Urinary bladder (tissue), 4 donors: Measurements from ENCODE around the gene ARPC4. TPM values are rescaled to one million over a fixed set of nuclear protein-coding genes. Genes with fewer than 3 reads are reported as not detected.
"Not testable (repeated sequence)": the region's sequence is repeated elsewhere in the genome, so short reads cannot be mapped to it uniquely, and the experiment has no call there.

ENCODE experiments used
- DNase-seq: peaks from one replicate; pipeline ENCODE4 v3.0.0-alpha.2; 2015; ENCODE audit errors: extremely low spot score
- H3K27ac ChIP-seq: one replicate; pipeline ENCODE4 v1.5.1; 2013; ENCODE audit warnings: low read depth, mild to moderate bottlenecking, moderate library complexity
- H3K36me3 ChIP-seq: one replicate; pipeline ENCODE4 v1.6.1; 2013; ENCODE audit warnings: mild to moderate bottlenecking, moderate library complexity; ENCODE audit not compliant: insufficient read depth
- H3K4me1 ChIP-seq: one replicate; pipeline ENCODE4 v1.6.1; 2013; ENCODE audit warnings: mild to moderate bottlenecking, moderate library complexity; ENCODE audit not compliant: insufficient read depth
- H3K4me3 ChIP-seq: one replicate; pipeline ENCODE4 v1.5.1; 2013; ENCODE audit warnings: low read depth, low read length
- WGBS: extraction: QIAGEN DNeasy Blood & Tissue Kit; methylation state at CpG from one replicate; pipeline ENCODE4 v1.1.7; 2013; 5-methylcytosine and 5-hydroxymethylcytosine counted together
- polyA plus RNA-seq: library from polyadenylated mRNA; stranded (reverse); fragments of 200-250 nt; gene quantifications from one replicate; pipeline ENCODE4 v1.2.3, GENCODE V29; 2013
- total RNA-seq: library from RNA; depleted of rRNA; stranded (reverse); fragments of >200 nt; gene quantifications from one replicate; pipeline ENCODE4 v1.2.3, GENCODE V29; 2014
- donor health status: healthy with polysubstance abuse.
- donor health status: healthy.

ARPC4 gene
- total and polyA plus RNA-seq, 2 donors: 75.6 to 128 TPM

- H3K4me1 ChIP-seq: no peaks in the 10 kb centered on the region
- peaks cover 12% of the 10 kb centered on the region for H3K36me3 ChIP-seq
- WGBS: 94% methylated on average over 10 of the region's 10 CpGs
- H3K4me3 ChIP-seq: no peak overlapping the region
- no peak for DNase-seq
- no peak overlapping the region for H3K27ac ChIP-seq
Observed at GRCh38 chr3:9760779-9761505, 31.9 kb upstream of the ARPC4 start.

GRCh38 chr3:9761919-9762318 lies 31.0 kb upstream of the ARPC4 start:
- no peaks in the 10 kb centered on the region for H3K4me1 ChIP-seq
- H3K4me3 ChIP-seq: no peak overlapping the region
- no peak for DNase-seq
- peaks cover 8% of the 10 kb centered on the region for H3K36me3 ChIP-seq
- no peak overlapping the region for H3K27ac ChIP-seq
- 94% methylated on average over 5 of the region's 5 CpGs for WGBS

- DNase-seq: no peak
- Histone ChIP-seq H3K36me3 (no peaks in the 10 kb centered on the region), H3K27ac (no peak overlapping the region), H3K4me1 (peaks cover 2% of the 10 kb centered on the region), H3K4me3 (no peak overlapping the region)
- WGBS: 91% methylated on average over 8 of the region's 8 CpGs
Observed at GRCh38 chr3:9762871-9763270, 30.0 kb upstream of the ARPC4 start.

GRCh38 chr3:9765865-9766264 lies 27.0 kb upstream of the ARPC4 start:
- Histone ChIP-seq H3K4me3 (no peak overlapping the region), H3K27ac (no peak overlapping the region), H3K36me3 (no peaks in the 10 kb centered on the region), H3K4me1 (peaks cover 4% of the 10 kb centered on the region)
- WGBS: 81% methylated on average over 4 of the region's 4 CpGs
- DNase-seq: no peak

GRCh38 chr3:9767418-9767817 lies 25.5 kb upstream of the ARPC4 start:
- Histone ChIP-seq H3K27ac (no peak overlapping the region), H3K4me3 (no peak overlapping the region), H3K4me1 (peaks cover 4% of the 10 kb centered on the region), H3K36me3 (no peaks in the 10 kb centered on the region)
- no peak for DNase-seq
- WGBS: 65% methylated on average over 7 of the region's 7 CpGs

- no peaks in the 10 kb centered on the region for H3K36me3 ChIP-seq
- H3K4me1 ChIP-seq: peaks cover 4% of the 10 kb centered on the region
- 59% methylated on average over 6 of the region's 6 CpGs for WGBS
- DNase-seq: no peak
- no peak overlapping the region for H3K4me3 ChIP-seq
- H3K27ac ChIP-seq: no peak overlapping the region
Observed at GRCh38 chr3:9768141-9768775, 24.6 kb upstream of the ARPC4 start.

- H3K36me3 ChIP-seq: no peaks in the 10 kb centered on the region
- H3K4me1 ChIP-seq: peaks cover 4% of the 10 kb centered on the region
- WGBS: 61% methylated on average over 5 of the region's 5 CpGs
- H3K27ac ChIP-seq: no peak overlapping the region
- DNase-seq: no peak
- peak overlapping the region; percentile 61 for H3K4me3 ChIP-seq
Observed at GRCh38 chr3:9769012-9769411, 23.9 kb upstream of the ARPC4 start.

GRCh38 chr3:9769426-9770275 lies 23.2 kb upstream of the ARPC4 start, which contains the start of gene CAMK1:
CAMK1 (minus strand) TSS chr3:9769947; CDS start chr3:9767749, 2,198 bp downstream.
- Histone ChIP-seq H3K4me1 (peaks cover 4% of the 10 kb centered on the region), H3K36me3 (no peaks in the 10 kb centered on the region), H3K27ac (peak within 1 kb of the TSS; percentile 81), H3K4me3 (peak within 1 kb of the TSS; percentile 61)
- WGBS: 1% methylated on average over 49 of the region's 49 CpGs
- no peak for DNase-seq

GRCh38 chr3:9770276-9770812 lies 22.5 kb upstream of the ARPC4 start:
- no peak for DNase-seq
- H3K27ac ChIP-seq: peak overlapping the region; percentile 81
- peaks cover 4% of the 10 kb centered on the region for H3K4me1 ChIP-seq
- no peaks in the 10 kb centered on the region for H3K36me3 ChIP-seq
- H3K4me3 ChIP-seq: peak overlapping the region; percentile 61
- WGBS: 7% methylated on average over 15 of the region's 15 CpGs

GRCh38 chr3:9771007-9771406 lies 21.9 kb upstream of the ARPC4 start:
- not testable (repeated sequence) for H3K4me1 ChIP-seq, H3K36me3 ChIP-seq, DNase-seq, H3K27ac ChIP-seq, H3K4me3 ChIP-seq
- 85% methylated on average over 2 of the region's 2 CpGs for WGBS

GRCh38 chr3:9776896-9777693 lies 15.8 kb upstream of the ARPC4 start:
- H3K4me1 ChIP-seq: no peaks in the 10 kb centered on the region
- no peak for DNase-seq
- H3K27ac ChIP-seq: no peak overlapping the region
- no peak overlapping the region for H3K4me3 ChIP-seq
- H3K36me3 ChIP-seq: peaks cover 3% of the 10 kb centered on the region
- WGBS: 67% methylated on average over 5 of the region's 5 CpGs

- WGBS: 76% methylated on average over 1 of the region's 1 CpG
- H3K27ac ChIP-seq: no peak overlapping the region
- no peak for DNase-seq
- H3K4me1 ChIP-seq: no peaks in the 10 kb centered on the region
- H3K4me3 ChIP-seq: no peak overlapping the region
- peaks cover 3% of the 10 kb centered on the region for H3K36me3 ChIP-seq
Observed at GRCh38 chr3:9777694-9778021, 15.2 kb upstream of the ARPC4 start.
